Measurements from ENCODE around the gene PTCRA.
"Not testable (repeated sequence)": the region's sequence is repeated elsewhere in the genome, so short reads cannot be mapped to it uniquely, and the experiment has no call there.

The PTCRA gene

GRCh38 chr6:42937548-42938427 lies 21.9 kb downstream of the PTCRA start:
- FAIRE-seq (no peak), DNase-seq (ENCODE audit: insufficient read length, low spot score) (no peak)
- TF ChIP-seq CTCF (IDR thresholded peaks at IDR 0.05; ENCODE audit: insufficient read depth, missing control alignments) = no peak

- FAIRE-seq = no peak
- no peak for TF ChIP-seq CTCF (IDR thresholded peaks at IDR 0.05; ENCODE audit: insufficient read depth, missing control alignments)
These were observed 22.6 kb downstream of the PTCRA start for GRCh38 chr6:42938428-42938796.

GRCh38 chr6:42938987-42939809 lies 23.3 kb downstream of the PTCRA start:
- DNase-seq (ENCODE audit: insufficient read length, low spot score) = no peak
- FAIRE-seq = no peak
- no peak for TF ChIP-seq CTCF (IDR thresholded peaks at IDR 0.05; ENCODE audit: insufficient read depth, missing control alignments)

More at GRCh38 chr6:42938428-42938796, 22.6 kb downstream of the PTCRA start:
- DNase-seq (ENCODE audit: insufficient read length, low spot score) = no peak

- DNase-seq (ENCODE audit: insufficient read length, low spot score) (no peak), FAIRE-seq (no peak)
- no peak for TF ChIP-seq CTCF (IDR thresholded peaks at IDR 0.05; ENCODE audit: insufficient read depth, missing control alignments)
These were observed 23.9 kb downstream of the PTCRA start for GRCh38 chr6:42939810-42940167.

- no peak for DNase-seq (ENCODE audit: insufficient read length, low spot score)
- FAIRE-seq = no peak
- TF ChIP-seq CTCF (IDR thresholded peaks at IDR 0.05; ENCODE audit: insufficient read depth, missing control alignments) = no peak
These were observed 24.7 kb downstream of the PTCRA start for GRCh38 chr6:42940493-42941045.

GRCh38 chr6:42941356-42941755 lies 25.5 kb downstream of the PTCRA start:
- DNase-seq (ENCODE audit: insufficient read length, low spot score); FAIRE-seq: not testable (repeated sequence)

- FAIRE-seq = no peak
- DNase-seq (ENCODE audit: insufficient read length, low spot score) = no peak
- no peak for TF ChIP-seq CTCF (IDR thresholded peaks at IDR 0.05; ENCODE audit: insufficient read depth, missing control alignments)
These were observed 26.6 kb downstream of the PTCRA start for GRCh38 chr6:42942444-42942843.
